Activated CD4-positive, alpha-beta T cell treated with anti-CD3 and anti-CD28 coated beads for 4 hours (primary cell): Measurements from ENCODE around the gene KMT2C.
"Not testable (repeated sequence)": the region's sequence is repeated elsewhere in the genome, so short reads cannot be mapped to it uniquely, and the experiment has no call there.

Experiments used
- DNase-seq, 2 donors: peaks; one replicate each; pipeline ENCODE4 v3.0.0-alpha.2; 2020

KMT2C gene

DNA sequence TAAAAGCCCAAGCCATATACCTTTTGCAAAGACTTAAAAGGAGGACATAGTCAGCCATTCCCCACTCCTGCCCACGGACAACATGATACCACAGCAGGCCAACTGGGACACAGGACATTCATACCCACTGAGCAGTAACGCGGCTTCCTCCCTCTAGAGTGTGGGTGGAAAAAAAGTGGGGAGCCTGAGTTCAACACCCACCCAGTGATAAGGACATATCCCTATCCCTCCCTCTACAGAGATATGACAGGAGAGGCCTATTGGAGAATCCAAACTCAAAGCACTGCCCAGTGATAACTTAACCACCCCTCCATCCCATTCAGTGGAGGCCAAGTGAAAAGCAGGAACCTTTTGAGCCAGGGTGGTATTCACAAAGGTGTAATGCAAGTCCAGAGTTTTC is 148.8 kb downstream of the KMT2C start:
- not testable (repeated sequence) for DNase-seq

DNA sequence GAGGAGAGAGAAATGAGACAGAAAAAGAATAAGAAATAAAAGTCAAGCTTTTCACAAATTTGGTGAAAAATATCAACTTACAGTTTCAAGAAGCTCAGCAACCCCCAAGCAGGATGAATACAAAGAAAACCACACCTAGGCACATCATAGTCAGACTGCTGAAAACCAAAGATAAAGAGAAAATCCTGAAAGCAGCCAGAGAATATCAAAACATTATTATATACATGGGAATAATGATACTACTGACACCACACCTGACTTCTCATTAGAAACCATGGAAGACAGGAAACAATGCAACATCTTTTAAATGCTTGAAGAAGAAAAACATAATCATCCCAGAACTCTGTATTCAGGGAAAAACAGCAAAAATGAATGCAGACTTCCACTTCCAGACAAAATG is 149.6 kb downstream of the KMT2C start:
- not testable (repeated sequence) for DNase-seq

DNA sequence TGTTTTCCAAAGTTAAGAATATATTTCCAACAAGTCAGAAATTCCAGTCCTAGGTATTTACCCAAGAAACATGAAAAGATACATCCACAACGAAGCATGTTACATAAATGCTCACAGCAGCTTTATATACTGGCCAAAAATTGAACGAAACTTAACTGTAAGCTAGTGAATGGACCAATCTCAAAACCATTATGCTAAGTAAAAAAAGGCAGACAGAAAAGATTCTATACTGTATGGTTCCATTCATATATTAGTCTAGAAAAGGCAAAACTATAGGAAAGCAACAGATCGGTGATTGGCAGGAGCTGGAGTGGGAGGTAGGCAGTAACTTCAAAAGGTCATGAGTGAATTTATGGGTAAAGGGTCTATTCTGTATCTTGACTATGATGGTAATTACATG is 150.8 kb downstream of the KMT2C start:
- DNase-seq: not testable (repeated sequence)

DNA sequence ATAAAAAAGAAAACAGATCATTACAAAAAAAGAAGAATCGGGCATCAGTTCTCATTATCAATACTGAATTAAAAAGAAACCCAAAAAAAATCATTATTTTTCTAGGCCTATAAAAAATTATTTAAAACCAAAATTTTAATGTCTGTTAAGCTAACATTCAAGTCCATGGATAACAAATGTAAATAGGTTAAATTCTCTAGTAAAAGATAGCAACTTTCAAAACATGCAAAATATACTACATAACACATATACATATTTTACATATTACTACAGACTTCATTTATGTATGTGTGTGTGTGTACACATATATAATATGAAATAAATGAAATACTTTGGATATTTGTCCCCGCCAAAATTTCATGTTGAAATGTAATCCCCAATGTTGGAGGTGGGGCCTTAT is 158.1 kb downstream of the KMT2C start:
- not testable (repeated sequence) for DNase-seq

DNA sequence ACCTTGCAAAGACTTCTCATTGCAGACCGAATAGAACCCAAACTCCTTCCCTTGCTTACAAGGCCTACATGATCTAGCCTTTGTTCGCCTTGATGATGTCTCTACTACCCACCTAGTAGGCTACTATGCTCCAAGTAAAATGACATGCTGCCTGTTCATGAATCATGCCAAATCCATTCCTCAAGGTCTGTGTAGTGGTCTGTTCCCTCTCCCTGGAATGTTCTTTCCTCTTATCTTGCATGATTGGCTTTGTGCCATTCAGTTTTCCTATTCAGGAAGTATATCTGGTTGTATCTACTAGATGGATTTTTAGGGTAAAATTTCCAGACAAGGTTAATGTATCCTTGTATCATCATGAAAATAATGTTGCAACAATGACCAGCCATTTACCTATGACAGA is 165.4 kb downstream of the KMT2C start:
- not testable (repeated sequence) for DNase-seq

DNA sequence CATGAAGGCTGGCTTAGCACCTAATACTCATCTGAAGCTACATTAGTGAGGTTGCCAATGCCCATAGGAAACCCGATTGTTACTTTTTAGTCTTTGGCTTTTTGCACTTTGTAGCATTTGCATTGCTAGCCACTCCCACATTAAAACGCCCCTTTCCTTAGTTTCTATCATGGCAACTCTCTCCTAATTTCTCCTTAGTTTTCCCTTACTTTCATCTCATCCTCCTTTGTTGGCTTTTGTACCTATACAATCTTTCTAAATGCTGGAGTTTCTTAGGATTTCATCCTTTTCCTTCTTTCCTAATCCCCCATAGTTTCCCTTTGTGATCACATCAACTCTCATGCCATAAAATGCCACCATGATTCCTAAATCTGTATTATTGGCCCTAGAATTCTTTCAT is 168.9 kb downstream of the KMT2C start:
- DNase-seq: not testable (repeated sequence)

DNA sequence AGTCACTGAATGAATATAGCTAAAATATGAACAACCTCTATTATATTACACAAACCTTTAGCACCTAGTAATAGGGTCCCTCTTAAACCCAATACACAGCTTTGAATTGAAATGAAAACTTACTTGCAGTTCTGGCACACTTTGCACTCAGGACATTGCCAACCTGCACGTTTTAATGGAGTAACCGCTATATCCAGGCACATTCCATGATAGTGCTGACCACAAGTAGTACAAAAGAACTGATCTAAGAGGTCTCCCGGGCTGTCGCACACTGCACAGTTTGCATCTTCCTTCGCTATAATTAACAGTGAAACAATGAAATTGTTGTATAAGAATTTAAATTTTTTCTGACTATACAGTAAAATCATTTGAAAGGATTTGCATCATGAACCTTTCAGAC is 170.9 kb downstream of the KMT2C start:
- not testable (repeated sequence) for DNase-seq

DNA sequence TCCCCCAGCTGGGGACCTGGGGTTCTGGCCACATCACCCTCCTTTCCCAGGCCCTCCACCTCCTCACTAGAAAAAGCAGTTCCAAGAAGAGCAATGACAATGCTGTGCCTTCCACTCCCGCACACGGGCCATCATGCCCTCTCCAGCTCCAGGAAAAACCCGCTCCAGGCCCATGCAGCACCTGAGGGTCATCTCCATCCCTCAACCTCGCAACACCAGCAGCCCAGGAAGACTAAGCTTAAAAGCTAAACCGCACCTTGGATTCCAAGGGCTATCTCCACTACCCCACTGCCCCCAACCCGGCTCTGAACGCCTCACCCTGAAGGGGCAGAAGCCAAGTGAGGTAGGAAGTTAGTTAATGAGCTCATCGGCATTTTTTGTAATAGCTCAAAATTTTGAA is 173.7 kb downstream of the KMT2C start:
- DNase-seq: not testable (repeated sequence)

DNA sequence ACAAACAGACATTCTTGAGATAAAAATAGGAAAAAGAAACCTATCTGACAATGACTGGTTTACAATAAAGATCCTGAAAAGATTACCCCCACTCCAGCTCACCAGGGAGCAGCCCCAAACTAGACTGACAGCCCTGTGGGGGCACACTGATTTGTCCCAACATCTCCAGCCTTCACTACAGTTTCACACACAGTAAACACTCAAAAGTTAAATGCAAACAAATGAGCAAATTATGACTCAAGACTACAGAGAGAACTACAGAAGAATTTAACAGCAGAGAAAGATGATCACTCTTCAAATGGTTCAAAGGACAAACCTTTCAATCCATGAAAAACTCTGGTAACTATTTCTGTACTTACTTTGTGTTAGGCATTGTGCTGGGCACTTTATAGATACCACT is 176.2 kb downstream of the KMT2C start:
- not testable (repeated sequence) for DNase-seq

DNA sequence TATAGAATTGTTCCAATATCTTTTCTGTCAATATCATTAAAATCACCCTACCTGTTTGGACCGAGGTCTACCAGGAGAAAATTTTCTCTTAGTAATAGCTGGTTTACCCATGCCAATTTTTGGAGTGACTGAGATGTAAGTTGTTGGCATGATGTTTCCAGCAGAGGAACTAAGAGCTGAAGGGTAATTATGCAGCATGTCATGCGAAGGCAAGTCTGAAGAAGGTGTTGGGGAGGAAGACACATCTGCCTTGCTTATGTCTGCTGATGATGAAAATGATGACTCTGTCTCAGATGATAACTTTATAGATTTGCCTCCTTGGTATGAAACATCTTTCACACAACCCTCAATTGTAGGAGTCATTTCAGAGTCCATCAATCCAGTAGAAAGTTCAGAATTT is 188.0 kb downstream of the KMT2C start:
- not testable (repeated sequence) for DNase-seq

DNA sequence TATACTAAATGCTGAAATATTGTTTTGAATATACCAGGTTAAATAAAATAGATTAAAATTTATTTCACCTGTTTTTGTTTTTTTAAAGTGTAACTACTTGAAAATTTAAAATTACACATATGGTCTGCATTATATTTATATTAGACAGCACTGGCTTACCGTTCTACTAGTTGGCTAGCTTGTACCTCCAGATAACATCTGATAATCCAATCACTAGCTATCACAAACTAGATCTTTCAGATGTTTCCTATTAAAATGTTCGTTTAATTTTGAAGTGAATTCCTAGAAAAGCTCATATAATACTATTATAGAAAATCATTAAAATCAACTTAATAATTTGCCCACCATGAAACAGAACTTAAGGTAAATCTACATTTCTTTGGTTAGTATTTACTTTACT is 190.4 kb downstream of the KMT2C start:
- not testable (repeated sequence) for DNase-seq

DNA sequence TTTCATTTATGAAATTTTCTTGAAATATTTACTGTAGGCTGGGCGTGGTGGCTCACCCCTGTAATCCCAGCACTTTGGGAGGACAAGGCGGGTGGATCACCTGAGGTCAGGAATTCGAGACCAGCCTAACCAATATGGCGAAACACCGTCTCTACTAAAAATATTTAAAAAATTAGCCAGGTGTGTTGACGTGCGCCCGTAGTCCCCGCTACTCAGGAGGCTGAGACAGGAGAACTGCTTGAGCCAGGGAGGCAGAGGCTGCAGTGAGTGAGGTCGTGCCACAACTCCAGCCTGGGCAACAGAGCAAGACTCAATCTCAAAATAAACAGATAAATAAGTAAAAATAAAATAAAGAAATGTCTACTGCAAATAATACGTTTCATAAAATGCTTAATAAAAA is 192.3 kb downstream of the KMT2C start:
- not testable (repeated sequence) for DNase-seq

DNA sequence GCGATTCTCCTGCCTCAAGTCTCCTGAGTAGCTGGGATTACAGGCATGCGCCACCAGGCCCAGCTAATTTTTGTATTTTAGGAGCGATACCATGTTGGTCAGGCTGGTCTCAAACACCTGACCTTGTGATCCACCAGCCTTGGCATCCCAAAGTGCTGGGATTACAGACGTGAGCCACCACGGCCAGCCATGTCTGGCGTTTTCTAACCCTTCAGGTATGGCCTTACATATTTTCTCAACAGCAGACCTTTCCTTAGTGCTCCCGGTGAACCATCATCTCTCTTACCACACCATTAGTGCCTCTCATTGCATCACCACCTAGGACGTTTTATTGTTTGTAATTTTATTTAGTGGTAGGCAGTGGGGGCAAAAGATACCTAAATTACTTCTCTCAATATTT is 194.5 kb downstream of the KMT2C start:
- not testable (repeated sequence) for DNase-seq

DNA sequence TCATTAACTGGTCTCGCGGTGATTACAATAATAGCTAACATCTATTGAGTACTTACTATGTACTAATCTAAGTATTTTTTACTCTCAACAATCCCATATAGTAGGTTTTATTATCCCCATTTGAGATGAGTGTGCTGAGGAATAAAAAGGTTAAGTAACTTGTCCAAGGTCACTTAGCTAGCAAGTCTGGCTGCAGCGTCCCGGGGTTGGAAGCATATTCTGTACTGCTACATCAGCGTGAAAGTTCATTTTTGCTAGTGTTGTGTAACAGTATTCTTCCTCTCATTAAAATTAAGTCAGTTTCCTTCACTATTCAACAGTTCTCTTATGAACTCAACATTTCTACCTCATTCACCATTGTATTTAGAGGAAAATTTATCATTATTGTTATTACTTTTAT is 199.5 kb downstream of the KMT2C start:
- DNase-seq: not testable (repeated sequence)

DNA sequence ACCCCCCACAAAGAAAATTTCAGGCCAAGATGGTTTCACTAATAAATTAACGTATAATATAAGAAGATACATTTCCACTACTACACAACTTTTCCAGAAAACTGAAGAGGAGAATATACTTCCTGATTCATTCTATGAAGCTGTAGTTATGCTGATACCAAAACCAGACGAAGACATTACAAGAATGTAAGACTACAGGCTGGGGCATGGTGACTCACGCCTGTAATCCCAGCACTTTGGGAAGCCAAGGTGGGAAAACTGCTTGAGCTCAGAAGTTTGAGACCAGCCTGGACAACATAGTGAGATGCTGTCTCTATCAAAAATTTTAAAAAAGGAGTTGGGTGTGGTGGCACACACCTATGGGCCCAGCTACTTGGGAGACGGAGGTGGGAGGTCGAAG is 201.4 kb downstream of the KMT2C start:
- DNase-seq: not testable (repeated sequence)

DNA sequence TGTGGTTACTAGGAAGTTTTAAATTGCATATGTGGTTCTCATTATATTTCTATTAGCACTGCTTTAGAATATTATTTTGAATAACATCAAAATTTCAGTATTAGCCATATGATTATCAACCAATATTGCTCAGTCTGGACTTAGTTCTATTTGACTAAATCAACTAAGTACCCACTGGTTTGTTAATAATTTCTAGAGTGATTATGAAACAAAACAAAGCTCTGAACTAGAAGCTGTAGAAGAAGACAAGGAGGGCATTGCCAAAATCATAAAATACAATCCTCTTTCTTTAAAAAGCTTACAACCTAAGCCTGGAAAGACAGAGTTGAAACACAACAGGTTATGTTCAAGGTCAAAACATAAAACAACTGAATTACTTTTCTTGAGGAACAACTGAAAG is 204.7 kb downstream of the KMT2C start:
- no peak for DNase-seq

DNA sequence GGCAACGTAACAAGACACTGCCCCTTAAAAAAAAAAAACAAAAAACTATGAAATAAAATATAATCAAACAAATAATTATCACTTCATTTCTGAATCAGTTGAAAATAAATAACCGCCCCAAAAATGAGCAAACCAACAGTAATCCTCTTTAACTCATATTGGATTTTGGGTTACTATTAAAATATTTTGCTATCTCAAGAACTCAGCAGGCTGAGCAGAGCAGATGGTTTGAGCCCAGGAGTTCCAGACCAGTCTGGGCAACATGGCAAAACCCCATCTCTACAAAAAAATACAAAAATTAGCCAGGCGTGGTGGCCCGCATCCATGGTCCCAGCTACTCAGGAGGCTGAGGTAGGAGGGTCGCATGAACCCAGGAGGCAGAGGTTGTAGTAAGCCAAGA is 216.2 kb downstream of the KMT2C start:
- DNase-seq: not testable (repeated sequence)

DNA sequence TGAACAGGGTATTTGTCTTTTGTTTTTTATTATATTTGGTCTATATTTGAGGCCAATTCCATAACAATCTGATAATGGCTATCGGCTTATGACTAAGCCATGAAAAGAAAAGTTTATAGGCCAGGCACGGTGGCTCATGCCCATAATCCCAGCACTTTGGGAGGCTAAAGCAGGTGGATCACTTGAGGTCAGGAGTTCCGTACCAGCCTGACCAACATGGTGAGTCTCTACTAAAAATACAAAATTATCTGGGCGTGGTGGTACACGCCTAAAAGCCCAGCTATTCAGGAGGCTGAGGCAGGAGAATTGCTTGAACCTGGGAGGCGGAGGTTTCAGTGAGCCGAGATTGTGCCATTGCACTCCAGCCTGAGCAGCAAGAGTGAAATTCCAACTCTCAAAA is 227.0 kb downstream of the KMT2C start:
- not testable (repeated sequence) for DNase-seq

DNA sequence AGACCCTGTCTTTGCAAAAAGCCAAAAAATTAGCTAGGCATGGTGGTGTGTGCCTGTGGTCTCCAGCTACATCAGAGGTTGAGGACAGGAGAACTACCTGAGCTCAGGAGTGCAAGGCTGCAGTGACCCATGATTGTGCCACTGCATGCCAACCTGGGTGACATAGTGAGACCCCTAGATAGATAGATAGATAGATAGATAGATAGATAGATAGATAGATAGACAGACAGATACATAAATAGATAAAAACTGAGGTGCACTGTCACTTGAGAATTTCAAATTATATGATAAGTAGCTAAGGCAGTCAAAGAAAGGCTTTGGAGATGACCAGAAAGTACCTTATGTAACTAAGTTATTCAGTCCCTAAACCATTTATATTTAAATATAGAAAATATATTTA is 231.4 kb downstream of the KMT2C start:
- not testable (repeated sequence) for DNase-seq

DNA sequence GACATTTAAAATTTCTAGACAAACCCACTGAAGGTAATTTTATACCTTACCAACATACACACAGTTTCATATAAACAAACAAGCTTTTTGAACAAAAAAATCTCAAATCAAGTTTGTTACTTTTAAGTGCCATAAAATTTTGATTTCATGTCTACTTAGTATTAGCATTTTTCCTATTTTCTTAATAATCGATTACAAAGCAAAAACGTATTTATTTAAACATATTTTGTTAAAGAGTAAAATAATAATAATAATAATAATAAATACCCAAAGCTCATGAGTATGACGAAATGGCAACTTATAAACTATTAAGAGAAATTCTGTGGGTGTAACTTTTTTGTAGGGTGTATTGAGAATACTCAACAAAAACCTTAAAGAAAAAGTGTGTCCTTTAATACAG is 232.7 kb downstream of the KMT2C start:
- no peak for DNase-seq

DNA sequence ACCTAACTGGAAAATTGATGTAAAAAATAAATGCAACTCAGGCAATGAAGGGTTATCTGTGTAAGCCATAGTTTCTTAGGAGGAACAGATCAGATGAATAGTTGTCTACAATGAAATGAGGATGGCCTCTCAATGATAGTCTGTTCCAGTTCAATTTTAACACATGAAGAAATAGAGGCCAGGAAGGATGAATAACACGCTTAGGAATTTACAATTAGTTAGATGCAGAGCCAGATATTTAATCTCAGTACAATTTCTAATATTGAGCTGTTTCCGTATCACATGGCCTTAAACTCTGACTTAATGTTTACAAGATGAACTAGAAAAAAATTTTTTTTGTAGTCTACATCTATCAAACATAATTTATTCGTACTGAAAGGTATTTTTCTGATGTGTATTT is 233.7 kb downstream of the KMT2C start:
- DNase-seq: no peak

DNA sequence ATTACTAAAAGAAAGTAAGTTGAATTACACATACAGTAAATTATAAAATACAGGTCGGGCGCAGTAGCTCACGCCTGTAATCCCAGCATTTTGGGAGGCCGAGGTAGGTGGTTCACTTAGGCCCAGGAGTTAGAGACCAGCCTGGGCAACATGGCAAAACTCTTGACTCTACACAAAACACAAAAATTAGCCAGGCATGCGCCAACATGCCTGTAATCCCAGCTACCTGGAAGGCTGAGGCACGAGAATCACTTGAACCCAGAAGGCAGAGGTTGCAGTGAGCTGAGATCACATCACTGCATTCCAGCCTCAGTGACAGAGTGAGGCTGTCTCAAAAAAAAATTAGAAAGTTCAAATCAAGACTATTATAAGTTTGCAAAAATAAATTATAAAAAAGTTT is 235.4 kb downstream of the KMT2C start:
- no peak for DNase-seq

DNA sequence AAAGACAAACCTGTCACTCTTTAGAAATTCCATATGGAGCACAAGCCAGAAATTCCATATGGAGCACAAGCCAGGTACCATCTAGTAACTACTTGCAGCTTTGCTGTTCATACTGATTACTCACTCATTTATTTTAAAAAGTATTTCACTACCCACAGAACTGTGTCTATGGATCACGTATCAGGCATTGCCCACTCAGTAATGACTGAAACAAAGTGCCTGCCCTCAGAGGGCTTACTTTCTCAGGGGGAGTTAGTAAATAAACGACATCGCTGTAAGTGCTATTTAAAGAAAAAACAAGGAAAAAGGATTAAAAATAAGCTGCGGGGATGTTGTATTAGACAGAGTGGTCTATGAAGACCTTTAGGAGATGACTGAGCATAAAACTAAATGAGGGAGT is 239.4 kb downstream of the KMT2C start:
- DNase-seq: no peak

DNA sequence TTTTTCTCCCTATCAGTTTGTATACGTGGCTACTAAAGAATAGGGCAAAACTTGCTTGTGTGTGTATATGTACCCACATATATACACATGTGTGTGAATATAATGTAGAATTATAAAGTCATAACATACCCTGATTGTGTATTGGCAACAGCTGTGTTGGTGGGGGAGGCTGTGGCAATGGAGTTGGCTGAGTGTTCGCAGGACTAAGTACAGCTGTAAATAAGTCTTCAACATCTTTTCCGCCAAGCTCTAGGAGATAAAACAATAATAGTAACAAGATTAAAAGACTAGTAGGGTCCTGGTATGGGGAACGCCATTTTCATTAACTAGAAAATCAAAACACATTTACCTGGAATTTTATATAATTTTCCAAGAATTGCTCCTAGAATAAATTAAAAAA is 241.9 kb downstream of the KMT2C start:
- no peak for DNase-seq

DNA sequence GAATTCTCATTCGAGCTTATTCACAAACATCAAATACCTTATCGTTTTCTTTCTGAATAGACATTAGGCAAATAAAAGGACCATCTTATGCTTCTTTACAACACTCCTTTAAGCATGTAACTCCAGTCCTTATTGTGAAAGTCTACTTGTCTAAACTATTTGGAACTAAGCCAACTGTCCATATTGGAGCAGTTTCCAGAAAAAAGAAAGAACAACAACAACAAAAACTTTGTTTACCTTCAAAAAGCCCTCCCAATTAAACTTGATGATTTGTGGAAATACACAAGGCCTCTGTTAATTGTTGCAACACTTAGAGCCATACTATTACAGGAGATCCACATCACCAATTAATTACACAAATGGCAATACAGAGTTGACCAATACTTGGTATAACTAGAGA is 246.7 kb downstream of the KMT2C start:
- no peak for DNase-seq

DNA sequence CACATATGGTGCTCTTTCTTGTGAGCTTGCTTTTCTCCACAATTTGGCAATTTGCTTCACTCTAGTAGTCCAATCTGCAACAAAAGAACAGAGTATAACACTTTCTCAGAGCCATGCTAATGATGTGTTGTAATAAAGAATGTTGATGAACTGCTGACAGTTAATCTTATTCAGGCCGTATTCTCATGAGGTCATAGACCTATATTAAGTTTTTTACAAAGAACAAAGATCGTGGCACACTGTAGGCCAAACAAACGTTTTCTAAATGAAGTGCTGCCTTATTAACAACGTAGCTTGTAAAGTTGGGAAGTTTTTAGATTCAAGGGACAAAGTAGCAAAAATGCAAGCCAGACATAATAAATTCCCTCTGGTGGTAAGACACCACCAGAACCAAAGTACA is 250.2 kb downstream of the KMT2C start:
- no peak for DNase-seq
